HepG2 (cell line): ENCODE results near the gene ZNF446. TPM values are rescaled to one million over a fixed set of nuclear protein-coding genes. Genes with fewer than 3 reads are reported as not detected.

Source experiments
- ATAC-seq: fragments of 200-7000 bp; cut with Tn5 transposase; 3 replicates; pipeline ENCODE4 v1.9.1; 2020; ENCODE audit warnings: mild to moderate bottlenecking, moderate library complexity
- BruUV-seq: library from RNA; stranded (reverse); fragments of 400-500 nt; replicated peaks from 2 replicates; lab custom pipeline; 2021; lab: Mats Ljungman, UMichigan
- CTCF ChIA-PET: fragments of 300-600 bp; formaldehyde crosslinking; extraction: SDS; loops from one replicate; lab custom pipeline; 2021; ENCODE audit warnings: low total read pairs, inconsistent platforms, low intra/inter-chr PET ratio; lab: Yijun Ruan, JAX
- POLR2A ChIA-PET: fragments of 350-600 bp; sonication (Branson Sonifier 250); formaldehyde crosslinking; loops from one replicate; lab custom pipeline; 2020; ENCODE audit warnings: antibody characterized with exemption, inconsistent platforms; lab: Yijun Ruan, JAX
- DNase-seq: peaks from one replicate; pipeline ENCODE4 v3.0.0-alpha.2; 2015; ENCODE audit warnings: low spot score
- FAIRE-seq: peaks from 3 replicates; lab custom pipeline; 2011; peaks lifted over from hg19 to GRCh38; lab: Jason Lieb, UNC
- H2AFZ ChIP-seq: one replicate; pipeline ENCODE4 v1.6.1; 2011; ENCODE audit warnings: low read length, inconsistent platforms
- H3K27ac ChIP-seq: fragments of 300-600 bp; 3 replicates; pipeline ENCODE4 v1.8.0; 2011; ENCODE audit warnings: mixed run types, mild to moderate bottlenecking, mixed read lengths, low read length, inconsistent platforms; ENCODE audit not compliant: insufficient read depth; ENCODE audit errors: extremely low read length
- H3K27me3 ChIP-seq, 2 experiments: fragments of 200-600 bp in 1 of 2; 2 replicates in 1 of 2; 3 replicates in 1 of 2; pipeline versions ENCODE4 v1.6.0 to v1.8.0; 2011; ENCODE audit warnings: low read length in 2 of 2, mild to moderate bottlenecking in 2 of 2, moderate library complexity in 2 of 2, inconsistent platforms in 1 of 2; ENCODE audit not compliant: insufficient read depth in 2 of 2, control insufficient read depth in 1 of 2
- H3K36me3 ChIP-seq, 2 experiments: fragments of 200-600 bp in 1 of 2; replicated peaks in 1 of 2; 2 replicates in 1 of 2; 3 replicates in 1 of 2; pipeline versions ENCODE4 v1.5.1 to v1.8.0; 2011; ENCODE audit warnings: low read length in 2 of 2, inconsistent platforms in 1 of 2; ENCODE audit not compliant: insufficient read depth in 2 of 2, control insufficient read depth in 1 of 2
- H3K4me1 ChIP-seq: 2 replicates; pipeline ENCODE4 v1.5.1; 2012; ENCODE audit warnings: low read length, inconsistent platforms; ENCODE audit not compliant: insufficient read depth
- H3K4me2 ChIP-seq: 2 replicates; pipeline ENCODE4 v1.6.0; 2011; ENCODE audit warnings: low read depth, low read length, inconsistent platforms
- H3K4me3 ChIP-seq, 3 experiments: fragments of 200-600 bp in 1 of 3; sonication (generic), shearing (Covaris generic) in 1 of 3; replicated peaks in 1 of 3; 2 replicates each; pipeline ENCODE4 v1.5.1; 2011 to 2016; ENCODE audit warnings: low read length in 3 of 3, inconsistent platforms in 2 of 3, low read depth in 2 of 3, mild to moderate bottlenecking in 2 of 3, control low read depth in 1 of 3, mixed read lengths in 1 of 3; ENCODE audit not compliant: insufficient read depth in 1 of 3
- H3K79me2 ChIP-seq: one replicate; pipeline ENCODE4 v1.6.1; 2011; ENCODE audit warnings: low read length, inconsistent platforms; ENCODE audit not compliant: insufficient read depth
- H3K9ac ChIP-seq: 2 replicates; pipeline ENCODE4 v1.6.0; 2011; ENCODE audit warnings: mild to moderate bottlenecking, low read depth, low read length, inconsistent platforms; ENCODE audit not compliant: insufficient read depth
- H3K9me3 ChIP-seq: 2 replicates; pipeline ENCODE4 v1.5.1; 2012; ENCODE audit warnings: mild to moderate bottlenecking, low read length
- H4K20me1 ChIP-seq: 2 replicates; pipeline ENCODE4 v1.6.0; 2011; ENCODE audit warnings: inconsistent platforms, mild to moderate bottlenecking, low read length, moderate library complexity; ENCODE audit not compliant: insufficient read depth
- ARNT2 ChIP-seq: sonication (generic); formaldehyde crosslinking; IDR thresholded peaks from 2 replicates; pipeline ENCODE4 v1.8.0; 2022; ENCODE audit warnings: mild to moderate bottlenecking, low read depth, missing genetic modification reagents, moderate library complexity
- CEBPZ ChIP-seq: IDR thresholded peaks from 2 replicates; pipeline ENCODE4 v1.6.1; 2012; ENCODE audit warnings: low read length, improper control_type of control experiment
- CTCF ChIP-seq: sonication (generic); formaldehyde crosslinking; IDR thresholded peaks from 2 replicates; pipeline ENCODE4 v1.5.0; 2020; ENCODE audit warnings: mild to moderate bottlenecking, missing genetic modification reagents, moderate library complexity
- PAWR ChIP-seq: sonication (generic); formaldehyde crosslinking; IDR thresholded peaks from 2 replicates; pipeline ENCODE4 v1.4.0; 2020; ENCODE audit warnings: missing genetic modification reagents, mild to moderate bottlenecking, borderline replicate concordance
- THAP11 ChIP-seq: IDR thresholded peaks from 2 replicates; pipeline ENCODE4 v1.6.1; 2016; ENCODE audit warnings: missing biosample characterization, missing genetic modification reagents
- ZNF207 ChIP-seq: fragments of 450-650 bp; IDR thresholded peaks from 2 replicates; pipeline ENCODE4 v1.6.1; 2016; ENCODE audit warnings: antibody characterized with exemption, borderline replicate concordance
- ZNF33A ChIP-seq: sonication (generic); formaldehyde crosslinking; IDR thresholded peaks from 2 replicates; pipeline ENCODE4 v1.5.1; 2020; ENCODE audit warnings: missing genetic modification reagents, mild to moderate bottlenecking, moderate library complexity, borderline replicate concordance
- ZNF800 ChIP-seq: sonication (generic); formaldehyde crosslinking; IDR thresholded peaks from 2 replicates; pipeline ENCODE4 v1.4.0; 2020; ENCODE audit warnings: missing genetic modification reagents
- WGBS: methylation state at CpG from one replicate; pipeline ENCODE4 v1.1.6; 2017; ENCODE audit warnings: low lambda C conversion rate; 5-methylcytosine and 5-hydroxymethylcytosine counted together
- in situ Hi-C: cut with HindIII; loops from 2 replicates; pipeline ENCODE4 v1.10.0; 2017; ENCODE audit warnings: low pct_unique_long_range_greater_than_20kb; ENCODE audit not compliant: extremely low pct_ligation_motif_present
- intact Hi-C: fragments of 100-400 bp; cut with micrococcal nuclease; formaldehyde crosslinking; loops from one replicate; pipeline ENCODE4 v1.10.0; 2022; ENCODE audit not compliant: unreplicated experiment
- polyA plus RNA-seq, 8 experiments: library from polyadenylated mRNA; depleted of rRNA in 3 of 8; stranded (reverse) in 7 of 8; unstranded in 1 of 8; fragments of >200 nt; fragmentation: Illumina TruSeq in 4 of 8; extraction: Trizol in 4 of 8; gene quantifications; 2 replicates each; pipeline versions ENCODE4 v1.2.1 to v1.2.3, GENCODE V29; 2011 to 2016; ENCODE audit warnings: low read depth in 4 of 8, missing spikeins in 1 of 8, mixed read lengths in 1 of 8; ENCODE audit not compliant: insufficient read depth in 1 of 8
- total RNA-seq, 5 experiments: library from RNA; depleted of rRNA; stranded (reverse); fragments of >200 nt; fragmentation: Illumina TruSeq; extraction: Trizol; gene quantifications; 2 replicates each; pipeline ENCODE4 v1.2.3, GENCODE V29; 2016; ENCODE audit warnings: low read depth in 1 of 5
- TF ChIP-seq, protein P1 (sequence below), 2 experiments: sonication (generic) in 1 of 2; formaldehyde crosslinking in 1 of 2; IDR thresholded peaks; 2 replicates each; pipeline versions ENCODE4 v1.6.1 to v1.9.0; 2014 to 2022; ENCODE audit warnings: antibody characterized with exemption in 1 of 2, borderline replicate concordance in 1 of 2, inconsistent platforms in 1 of 2, low read depth in 1 of 2, missing genetic modification reagents in 1 of 2

Gene ZNF446
- total and polyA plus RNA-seq, 2 of the 13 experiments (the other 11 are each of a cell fraction or from before 2014, with no cell fraction given): 3.0 to 3.6 TPM

- intact Hi-C loops: loop anchor here (5.0 kb wide), 2 partner anchors 61 to 141 kb away; partner anchors contain the start of genes ZNF584 and ZSCAN22
- no peaks in the 10 kb centered on the region for H4K20me1 ChIP-seq
- H3K36me3 ChIP-seq: peaks cover 4 to 21% of the 10 kb centered on the region in 2 experiments; a peak in 4 of 5 replicates
- CTCF ChIA-PET: no interaction called here
- no TSS peak for BruUV-seq
- WGBS: 40% methylated on average over 5 of the region's 5 CpGs
- ATAC-seq (peak; percentile 10; the same call in 2 of the 3 replicates), FAIRE-seq (peak; percentile 40), DNase-seq (no peak)
- H3K79me2 ChIP-seq: peaks cover 6% of the 10 kb centered on the region
- H3K27me3 ChIP-seq: no peaks in the 10 kb centered on the region
- peak overlapping the region; percentile 78 for H3K4me2 ChIP-seq
- peaks cover 24% of the 10 kb centered on the region for H3K4me1 ChIP-seq
- H2AFZ ChIP-seq: no peak overlapping the region
- peak overlapping the region; percentile 30 to 86 (median 53); a peak in 5 of 6 replicates for H3K4me3 ChIP-seq
- in situ Hi-C loops: no loop called here
- H3K9ac ChIP-seq: peak overlapping the region; percentile 57; the same call in 1 of the 2 replicates
- POLR2A ChIA-PET: no interaction called here
- no peak overlapping the region for H3K27ac ChIP-seq
- no peaks in the 10 kb centered on the region for H3K9me3 ChIP-seq
- no peak for TF ChIP-seq ZNF33A (CRISPR knock-in tag)
- no peak for TF ChIP-seq ARNT2 (CRISPR knock-in tag)
- TF ChIP-seq, protein P1, sequence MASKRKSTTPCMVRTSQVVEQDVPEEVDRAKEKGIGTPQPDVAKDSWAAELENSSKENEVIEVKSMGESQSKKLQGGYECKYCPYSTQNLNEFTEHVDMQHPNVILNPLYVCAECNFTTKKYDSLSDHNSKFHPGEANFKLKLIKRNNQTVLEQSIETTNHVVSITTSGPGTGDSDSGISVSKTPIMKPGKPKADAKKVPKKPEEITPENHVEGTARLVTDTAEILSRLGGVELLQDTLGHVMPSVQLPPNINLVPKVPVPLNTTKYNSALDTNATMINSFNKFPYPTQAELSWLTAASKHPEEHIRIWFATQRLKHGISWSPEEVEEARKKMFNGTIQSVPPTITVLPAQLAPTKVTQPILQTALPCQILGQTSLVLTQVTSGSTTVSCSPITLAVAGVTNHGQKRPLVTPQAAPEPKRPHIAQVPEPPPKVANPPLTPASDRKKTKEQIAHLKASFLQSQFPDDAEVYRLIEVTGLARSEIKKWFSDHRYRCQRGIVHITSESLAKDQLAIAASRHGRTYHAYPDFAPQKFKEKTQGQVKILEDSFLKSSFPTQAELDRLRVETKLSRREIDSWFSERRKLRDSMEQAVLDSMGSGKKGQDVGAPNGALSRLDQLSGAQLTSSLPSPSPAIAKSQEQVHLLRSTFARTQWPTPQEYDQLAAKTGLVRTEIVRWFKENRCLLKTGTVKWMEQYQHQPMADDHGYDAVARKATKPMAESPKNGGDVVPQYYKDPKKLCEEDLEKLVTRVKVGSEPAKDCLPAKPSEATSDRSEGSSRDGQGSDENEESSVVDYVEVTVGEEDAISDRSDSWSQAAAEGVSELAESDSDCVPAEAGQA (IDR thresholded peaks at IDR 0.05; ENCODE audit: low read depth): no peak
- TF ChIP-seq, protein P1 (CRISPR knock-in tag; IDR thresholded peaks at IDR 0.05; ENCODE audit: borderline replicate concordance): no peak
- no peak for TF ChIP-seq THAP11
- TF ChIP-seq CTCF (CRISPR knock-in tag): peak; percentile 33; the same call in 1 of the 2 replicates
- no peak for TF ChIP-seq PAWR
- TF ChIP-seq ZNF800 (CRISPR knock-in tag): no peak
- no peak for TF ChIP-seq CEBPZ
- TF ChIP-seq ZNF207: no peak
Measured at GRCh38 chr19:58468216-58468839, 7.8 kb upstream of the ZNF446 start.
